H1 (cell line): Measurements from ENCODE around the gene TMEM163. TPM values are rescaled to one million over a fixed set of nuclear protein-coding genes. Genes with fewer than 3 reads are reported as not detected.

Experiments
- CTCF ChIA-PET: fragments of 300-600 bp; sonication (Branson Sonifier 250); formaldehyde crosslinking; loops from one replicate; lab custom pipeline; 2021; ENCODE audit not compliant: partially characterized antibody; lab: Charles Lee
- POLR2A ChIA-PET: fragments of 300-600 bp; sonication (Branson Sonifier 250); formaldehyde crosslinking; loops from one replicate; lab custom pipeline; 2021; ENCODE audit warnings: inconsistent platforms; ENCODE audit not compliant: partially characterized antibody; lab: Charles Lee
- DNase-seq, 2 experiments: peaks; one replicate each; pipeline versions ENCODE4 v3.0.0 to v3.0.0-alpha.2; 2010 to 2022; ENCODE audit warnings: low spot score in 2 of 2, low read depth in 1 of 2, mixed read lengths in 1 of 2
- FAIRE-seq: peaks from 2 replicates; lab custom pipeline; 2011; peaks lifted over from hg19 to GRCh38; lab: Jason Lieb, UNC
- H2AFZ ChIP-seq: 2 replicates; pipeline ENCODE4 v1.8.1; 2012; ENCODE audit warnings: low read length, inconsistent platforms
- H2AK5ac ChIP-seq: 2 replicates; pipeline ENCODE4 v1.6.1; 2013; ENCODE audit warnings: low read depth, low read length
- H2BK120ac ChIP-seq: replicated peaks from 2 replicates; pipeline ENCODE3; 2013; ENCODE audit warnings: low read depth, low read length, inconsistent platforms
- H2BK12ac ChIP-seq: 2 replicates; pipeline ENCODE4 v1.6.1; 2013; ENCODE audit warnings: low read depth, low read length
- H2BK15ac ChIP-seq: 2 replicates; pipeline ENCODE4 v1.6.1; 2013; ENCODE audit warnings: low read length
- H2BK20ac ChIP-seq: 2 replicates; pipeline ENCODE4 v1.6.1; 2013; ENCODE audit warnings: low read length
- H2BK5ac ChIP-seq: 2 replicates; pipeline ENCODE4 v1.6.1; 2013; ENCODE audit warnings: low read depth, low read length
- H3K14ac ChIP-seq: 2 replicates; pipeline ENCODE4 v1.6.1; 2013; ENCODE audit warnings: inconsistent platforms; ENCODE audit not compliant: insufficient read length
- H3K18ac ChIP-seq: 2 replicates; pipeline ENCODE4 v1.6.1; 2013; ENCODE audit warnings: low read length; ENCODE audit errors: extremely low read depth
- H3K23ac ChIP-seq: 2 replicates; pipeline ENCODE4 v1.6.1; 2013; ENCODE audit warnings: inconsistent platforms; ENCODE audit not compliant: insufficient read length
- H3K23me2 ChIP-seq: 2 replicates; pipeline ENCODE4 v1.6.1; 2013; ENCODE audit warnings: low read depth, low read length
- H3K27ac ChIP-seq: 2 replicates; pipeline ENCODE4 v1.6.1; 2011; ENCODE audit warnings: low read depth, low read length, inconsistent platforms
- H3K27me3 ChIP-seq, 4 experiments: replicated peaks in 1 of 4; 1 replicate in 1 of 4; 2 replicates in 3 of 4; pipeline versions ENCODE4 v1.6.1 to v1.8.1; 2011 to 2013; ENCODE audit warnings: low read length in 3 of 4, mild to moderate bottlenecking in 3 of 4, inconsistent platforms in 2 of 4, mixed read lengths in 2 of 4, moderate library complexity in 1 of 4; ENCODE audit not compliant: control insufficient read depth in 3 of 4, insufficient read depth in 3 of 4; ENCODE audit errors: extremely low read depth in 1 of 4
- H3K36me3 ChIP-seq, 4 experiments: 2 replicates each; pipeline versions ENCODE4 v1.6.1 to v1.8.1; 2011 to 2013; ENCODE audit warnings: mild to moderate bottlenecking in 4 of 4, low read length in 3 of 4, moderate library complexity in 2 of 4, control low read depth in 1 of 4, inconsistent platforms in 1 of 4; ENCODE audit not compliant: insufficient read depth in 4 of 4, control insufficient read depth in 2 of 4
- H3K4ac ChIP-seq: replicated peaks from 2 replicates; pipeline ENCODE3; 2013; ENCODE audit warnings: low read length, low read depth, mixed read lengths, inconsistent platforms; ENCODE audit not compliant: insufficient read length
- H3K4me1 ChIP-seq, 4 experiments: replicated peaks in 1 of 4; 1 replicate in 1 of 4; 2 replicates in 3 of 4; pipeline versions ENCODE4 v1.6.1 to v1.8.1; 2011 to 2013; ENCODE audit warnings: low read length in 3 of 4, inconsistent platforms in 2 of 4, mixed read lengths in 1 of 4; ENCODE audit not compliant: insufficient read depth in 4 of 4, control insufficient read depth in 3 of 4
- H3K4me2 ChIP-seq, 2 experiments: 2 replicates each; pipeline versions ENCODE4 v1.6.1 to v1.8.1; 2011 to 2013; ENCODE audit warnings: low read depth in 2 of 2, low read length in 2 of 2, control low read depth in 1 of 2, inconsistent platforms in 1 of 2, mild to moderate bottlenecking in 1 of 2; ENCODE audit not compliant: insufficient read depth in 1 of 2
- H3K4me3 ChIP-seq, 4 experiments: fragments of 200-600, 300-600 bp in 1 of 4; sonication (generic), shearing (Covaris generic), sonication (Bioruptor Twin) in 1 of 4; 2 replicates each; pipeline versions ENCODE4 v1.5.1 to v1.8.1; 2011 to 2016; ENCODE audit warnings: low read length in 4 of 4, low read depth in 3 of 4, control low read depth in 2 of 4, inconsistent platforms in 2 of 4, mild to moderate bottlenecking in 2 of 4, mixed read lengths in 1 of 4, moderate library complexity in 1 of 4; ENCODE audit not compliant: insufficient read depth in 2 of 4; ENCODE audit errors: extremely low read depth in 1 of 4
- H3K56ac ChIP-seq: replicated peaks from 2 replicates; pipeline ENCODE3; 2013; ENCODE audit warnings: low read depth, mild to moderate bottlenecking, mixed read lengths, low read length, inconsistent platforms; ENCODE audit not compliant: insufficient read length
- H3K79me1 ChIP-seq: 2 replicates; pipeline ENCODE4 v1.6.1; 2013; ENCODE audit warnings: low read depth, low read length, control low read depth
- H3K79me2 ChIP-seq, 2 experiments: 2 replicates each; pipeline versions ENCODE4 v1.6.1 to v1.8.1; 2012 to 2013; ENCODE audit warnings: low read length in 2 of 2, mild to moderate bottlenecking in 2 of 2, inconsistent platforms in 1 of 2; ENCODE audit not compliant: insufficient read depth in 2 of 2, control insufficient read depth in 1 of 2
- H3K9ac ChIP-seq, 4 experiments: replicated peaks in 1 of 4; 1 replicate in 1 of 4; 2 replicates in 3 of 4; pipeline versions ENCODE4 v1.6.1 to v1.8.1; 2011 to 2013; ENCODE audit warnings: low read depth in 3 of 4, low read length in 3 of 4, control low read depth in 2 of 4, mild to moderate bottlenecking in 2 of 4, moderate library complexity in 2 of 4, inconsistent platforms in 1 of 4; ENCODE audit errors: extremely low read depth in 1 of 4
- H3K9me3 ChIP-seq, 2 experiments: 2 replicates each; pipeline versions ENCODE4 v1.6.1 to v1.8.1; 2012 to 2013; ENCODE audit warnings: mild to moderate bottlenecking in 2 of 2, moderate library complexity in 2 of 2, control low read depth in 1 of 2, inconsistent platforms in 1 of 2, low read depth in 1 of 2, low read length in 1 of 2, mixed read lengths in 1 of 2; ENCODE audit not compliant: insufficient read depth in 2 of 2
- H4K20me1 ChIP-seq, 2 experiments: replicated peaks in 1 of 2; 2 replicates each; pipeline versions ENCODE3 to v1.8.1; 2011 to 2013; ENCODE audit warnings: inconsistent platforms in 2 of 2, low read length in 2 of 2, mild to moderate bottlenecking in 1 of 2; ENCODE audit not compliant: insufficient read depth in 2 of 2, control insufficient read depth in 1 of 2
- H4K5ac ChIP-seq: 2 replicates; pipeline ENCODE4 v1.6.1; 2013; ENCODE audit warnings: low read length, low read depth, mixed read lengths, inconsistent platforms; ENCODE audit not compliant: insufficient read length
- H4K8ac ChIP-seq: 2 replicates; pipeline ENCODE4 v1.8.0; 2013; ENCODE audit warnings: mild to moderate bottlenecking, moderate library complexity, low read length, inconsistent platforms; ENCODE audit not compliant: insufficient read depth; ENCODE audit errors: extremely low read depth
- H4K91ac ChIP-seq: replicated peaks from 2 replicates; pipeline ENCODE3; 2013; ENCODE audit warnings: low read length, mixed read lengths, inconsistent platforms; ENCODE audit not compliant: insufficient read length
- BCL11A ChIP-seq, 2 experiments: IDR thresholded peaks; one replicate each; pipeline ENCODE4 v1.6.1; 2011; ENCODE audit warnings: low read depth in 2 of 2, low read length in 2 of 2, mild to moderate bottlenecking in 2 of 2
- CBX8 ChIP-seq: fragments of 300-800, 300-1000 bp; sonication (generic); IDR thresholded peaks from 2 replicates; pipeline ENCODE4 v1.7.1; 2016; ENCODE audit warnings: low read depth, low read length, borderline replicate concordance
- GTF2F1 ChIP-seq: IDR thresholded peaks from 2 replicates; pipeline ENCODE4 v1.6.1; 2012; ENCODE audit warnings: low read depth, low read length, improper control_type of control experiment, borderline replicate concordance
- NANOG ChIP-seq: IDR thresholded peaks from 2 replicates; pipeline ENCODE4 v1.6.1; 2011; ENCODE audit warnings: low read length, low read depth, mild to moderate bottlenecking, inconsistent platforms; ENCODE audit not compliant: insufficient read depth, poor library complexity, severe bottlenecking
- PHF8 ChIP-seq: fragments of 200-600 bp; sonication (generic); conservative IDR thresholded peaks from 2 replicates; pipeline ENCODE4 v1.7.1; 2012; ENCODE audit warnings: low read depth, mild to moderate bottlenecking, inconsistent platforms, low read length, moderate library complexity
- SIRT6 ChIP-seq: IDR thresholded peaks from one replicate; pipeline ENCODE4 v1.7.1; 2012; ENCODE audit warnings: low read length, inconsistent platforms
- SP2 ChIP-seq: IDR thresholded peaks from 2 replicates; pipeline ENCODE4 v1.6.1; 2012; ENCODE audit warnings: mild to moderate bottlenecking, low read length, inconsistent platforms
- SP4 ChIP-seq: IDR thresholded peaks from 2 replicates; pipeline ENCODE4 v1.6.1; 2012; ENCODE audit warnings: low read length, inconsistent platforms
- TAF1 ChIP-seq: IDR thresholded peaks from 2 replicates; pipeline ENCODE4 v1.6.1; 2011; ENCODE audit warnings: mild to moderate bottlenecking, low read depth, low read length
- WGBS, 2 experiments: shearing (Covaris generic) in 1 of 2; methylation state at CpG; one replicate each; pipeline versions ENCODE4 v1.1.6 to v1.1.7; 2013 to 2015; ENCODE audit warnings: low lambda C conversion rate in 2 of 2, mixed read lengths in 2 of 2, inconsistent platforms in 1 of 2, low coverage in 1 of 2, missing lambda C conversion rate in 1 of 2; ENCODE audit not compliant: insufficient replicate concordance in 2 of 2, insufficient coverage in 1 of 2, insufficient read length in 1 of 2; ENCODE audit errors: extremely low coverage in 1 of 2, missing lambda C conversion rate in 1 of 2; 5-methylcytosine and 5-hydroxymethylcytosine counted together
- polyA plus RNA-seq, 7 experiments: library from polyadenylated mRNA; depleted of rRNA in 3 of 7; stranded (reverse) in 5 of 7; unstranded in 2 of 7; fragments of >200 nt in 5 of 7; fragments of 200-250 nt in 2 of 7; gene quantifications; 1 replicate in 5 of 7; 2 replicates in 1 of 7; 4 replicates in 1 of 7; pipeline versions ENCODE4 v1.2.1 to v1.2.3, GENCODE V29; 2011 to 2013; ENCODE audit warnings: missing spikeins in 2 of 7, mixed read lengths in 2 of 7
- total RNA-seq: library from RNA; stranded (reverse); fragmentation: NEBNext Ultra II Directional; extraction: Animal tissue kit (Norgen Biotek cat#: 25700); gene quantifications from 2 replicates; pipeline ENCODE4 v1.2.1, GENCODE V29; 2021

TMEM163 gene
- total and polyA plus RNA-seq, 2 of the 8 experiments (the other 6 are each of a cell fraction or from before 2014, with no cell fraction given): 2.8 to 3.2 TPM

DNA sequence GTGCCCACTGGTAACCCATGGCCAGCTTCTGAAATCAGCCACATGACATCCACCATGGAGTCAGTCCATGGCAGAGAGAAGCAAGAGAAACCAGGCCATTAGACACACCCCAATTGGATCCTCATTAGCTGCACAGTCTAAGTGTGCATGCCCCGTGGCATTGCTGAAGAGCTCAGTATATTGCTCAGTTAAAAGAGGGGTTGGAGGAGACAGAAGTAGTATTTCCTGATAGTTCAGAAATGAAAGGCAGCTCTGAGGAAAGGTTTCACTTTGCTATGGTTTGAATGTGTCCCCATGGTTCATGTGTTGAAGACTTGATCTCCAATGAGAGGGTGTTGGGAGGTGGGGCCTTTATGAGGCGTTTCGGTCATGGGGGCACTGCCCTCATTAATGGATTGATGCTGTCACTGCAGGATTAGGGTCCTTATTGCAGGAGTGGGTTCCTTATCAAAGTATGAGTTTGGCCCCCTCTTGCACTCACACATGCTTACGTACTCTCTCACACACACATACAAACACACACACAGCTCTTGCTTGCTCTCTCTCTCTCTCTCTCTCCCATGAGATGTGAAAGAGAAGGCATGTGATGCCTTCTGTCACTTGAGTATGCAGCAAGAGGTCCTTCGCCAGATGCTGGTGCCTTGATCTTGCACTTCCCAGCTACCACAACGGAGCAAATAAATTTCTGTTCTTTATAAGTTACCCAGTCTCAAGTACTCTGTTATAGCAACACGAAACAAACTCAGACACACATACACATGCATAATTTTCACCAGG lies 58.0 kb downstream of the TMEM163 start:
- POLR2A ChIA-PET: no interaction called here
- Histone ChIP-seq H2BK120ac (no peak overlapping the region), H3K79me2 (no peaks in the 10 kb centered on the region; a peak in 1 of 4 replicates), H4K8ac (no peak overlapping the region), H4K91ac (no peak overlapping the region), H3K27me3 (no peaks in the 10 kb centered on the region), H3K4me1 (no peaks in the 10 kb centered on the region)
- no peak for TF ChIP-seq TAF1
- no peak for TF ChIP-seq CBX8
- TF ChIP-seq SIRT6: no peak
- no peak for TF ChIP-seq SP2
- no peak for TF ChIP-seq GTF2F1
- no peak for TF ChIP-seq PHF8
- TF ChIP-seq NANOG: no peak
- no peak for TF ChIP-seq BCL11A (IDR thresholded peaks at IDR 0.05; ENCODE audit: low read depth in 2 of 2, low read length in 2 of 2)
- TF ChIP-seq SP4: no peak
- TF ChIP-seq, all 59 proteins: peak for 0
- no peak overlapping the region for H3K18ac ChIP-seq
- H3K9ac ChIP-seq: no peak overlapping the region
- no peak overlapping the region for H2BK5ac ChIP-seq
- H3K23me2 ChIP-seq: no peaks in the 10 kb centered on the region
- FAIRE-seq (no peak), DNase-seq (no peak)
- no peak overlapping the region for H3K56ac ChIP-seq
- H2AK5ac ChIP-seq: no peak overlapping the region
- H3K79me1 ChIP-seq: no peaks in the 10 kb centered on the region
- H2BK20ac ChIP-seq: no peak overlapping the region
- H3K9me3 ChIP-seq: no peaks in the 10 kb centered on the region
- H3K4me2 ChIP-seq: no peak overlapping the region
- no peaks in the 10 kb centered on the region for H4K20me1 ChIP-seq
- no peak overlapping the region for H2BK15ac ChIP-seq
- no peak overlapping the region for H3K4me3 ChIP-seq
- H2AFZ ChIP-seq: no peak overlapping the region
- CTCF ChIA-PET: interaction anchor here (0.6 to 1.8 kb wide), 11 partner anchors 13 to 243 kb away, joined by 3 to 8 read pairs (median 3); no protein-coding TSS in a partner anchor
- H3K23ac ChIP-seq: no peak overlapping the region
- H3K14ac ChIP-seq: no peak overlapping the region
- no peak overlapping the region for H2BK12ac ChIP-seq
- WGBS, 2 experiments: 93% methylated on average over 7 of the region's 7 CpGs; no CpG with 5 or more reads in 1 of the 2 experiments
- H3K36me3 ChIP-seq: no peaks in the 10 kb centered on the region; a peak in 2 of 8 replicates
- no peak overlapping the region for H4K5ac ChIP-seq
- H3K4ac ChIP-seq: no peak overlapping the region
- no peak overlapping the region for H3K27ac ChIP-seq
